Endothelial cell of umbilical vein (primary cell): Measurements from ENCODE around the gene NAV2. TPM values are rescaled to one million over a fixed set of nuclear protein-coding genes. Genes with fewer than 3 reads are reported as not detected.

Source experiments
- BruUV-seq: library from RNA; stranded (reverse); fragments of 400-500 nt; replicated peaks from 2 replicates; lab custom pipeline; 2021; lab: Mats Ljungman, UMichigan
- CTCF ChIA-PET: fragments of 300-600, 350-600 bp; sonication (Branson Sonifier 250); formaldehyde crosslinking; loops from one replicate; lab custom pipeline; 2021; ENCODE audit warnings: antibody characterized with exemption, inconsistent platforms; lab: Charles Lee
- POLR2A ChIA-PET: fragments of 300-600, 350-600 bp; sonication (Branson Sonifier 250); formaldehyde crosslinking; loops from one replicate; lab custom pipeline; 2021; ENCODE audit warnings: antibody characterized with exemption, inconsistent platforms; lab: Charles Lee
- DNase-seq: peaks from one replicate; pipeline ENCODE4 v3.0.0-alpha.2; 2011; ENCODE audit warnings: low read depth, low spot score
- FAIRE-seq: peaks from 2 replicates; lab custom pipeline; 2011; peaks lifted over from hg19 to GRCh38; lab: Jason Lieb, UNC
- H2AFZ ChIP-seq: 2 replicates; pipeline ENCODE4 v1.6.0; 2012; ENCODE audit warnings: low read depth, low read length, control low read depth, inconsistent platforms
- H3K27ac ChIP-seq: 2 replicates; pipeline ENCODE4 v1.5.1; 2011; ENCODE audit warnings: low read depth, mild to moderate bottlenecking, control low read depth, low read length, moderate library complexity; ENCODE audit not compliant: insufficient read depth
- H3K27me3 ChIP-seq, 2 experiments: 2 replicates each; pipeline versions ENCODE4 v1.6.0 to v1.6.1; 2011; ENCODE audit warnings: low read length in 2 of 2, mixed read lengths in 1 of 2; ENCODE audit not compliant: control insufficient read depth in 2 of 2, insufficient read depth in 2 of 2
- H3K36me3 ChIP-seq, 2 experiments: 2 replicates in 1 of 2; 3 replicates in 1 of 2; pipeline ENCODE4 v1.5.1; 2011; ENCODE audit warnings: low read length in 2 of 2, mild to moderate bottlenecking in 1 of 2, moderate library complexity in 1 of 2; ENCODE audit not compliant: control insufficient read depth in 2 of 2, insufficient read depth in 2 of 2; ENCODE audit errors: extremely low read depth in 1 of 2
- H3K4me1 ChIP-seq: 3 replicates; pipeline ENCODE4 v1.5.1; 2011; ENCODE audit warnings: mild to moderate bottlenecking, low read length; ENCODE audit not compliant: control insufficient read depth, insufficient read depth; ENCODE audit errors: extremely low read depth
- H3K4me2 ChIP-seq: 2 replicates; pipeline ENCODE4 v1.6.1; 2011; ENCODE audit warnings: low read length, control low read depth, mixed read lengths; ENCODE audit not compliant: insufficient read depth
- H3K4me3 ChIP-seq, 3 experiments: fragments of 200-600 bp in 1 of 3; sonication (generic), shearing (Covaris generic) in 1 of 3; replicated peaks in 1 of 3; 2 replicates each; pipeline ENCODE4 v1.5.1; 2011 to 2016; ENCODE audit warnings: control low read depth in 3 of 3, low read length in 3 of 3, mild to moderate bottlenecking in 2 of 3, inconsistent platforms in 1 of 3, low read depth in 1 of 3, moderate library complexity in 1 of 3; ENCODE audit not compliant: insufficient read depth in 1 of 3
- H3K79me2 ChIP-seq: 2 replicates; pipeline ENCODE4 v1.6.0; 2012; ENCODE audit warnings: low read length, inconsistent platforms; ENCODE audit not compliant: control insufficient read depth, insufficient read depth
- H3K9ac ChIP-seq: replicated peaks from 2 replicates; pipeline ENCODE3; 2011; ENCODE audit warnings: low read length, control low read depth; ENCODE audit not compliant: insufficient read depth; ENCODE audit errors: extremely low read depth
- H3K9me1 ChIP-seq: replicated peaks from 3 replicates; pipeline ENCODE4 v1.6.0; 2011; ENCODE audit warnings: mild to moderate bottlenecking, low read length; ENCODE audit not compliant: control insufficient read depth, insufficient read depth; ENCODE audit errors: extremely low read depth
- H3K9me3 ChIP-seq: replicated peaks from 2 replicates; pipeline ENCODE4 v1.5.1; 2012; ENCODE audit warnings: low read length, inconsistent platforms; ENCODE audit not compliant: control insufficient read depth, insufficient read depth
- H4K20me1 ChIP-seq: replicated peaks from 2 replicates; pipeline ENCODE3; 2011; ENCODE audit warnings: mild to moderate bottlenecking, low read length; ENCODE audit not compliant: control insufficient read depth, insufficient read depth; ENCODE audit errors: extremely low read depth
- EZH2 ChIP-seq: IDR thresholded peaks from 2 replicates; pipeline ENCODE4 v1.6.1; 2012; ENCODE audit warnings: borderline replicate concordance, low read depth, mild to moderate bottlenecking, moderate library complexity, low read length, inconsistent platforms; ENCODE audit not compliant: severe bottlenecking
- FOS ChIP-seq: IDR thresholded peaks from 2 replicates; pipeline ENCODE4 v1.6.1; 2011; ENCODE audit warnings: mild to moderate bottlenecking, low read length, moderate library complexity, borderline replicate concordance; ENCODE audit not compliant: insufficient read depth
- JUN ChIP-seq: IDR thresholded peaks from 2 replicates; pipeline ENCODE4 v1.6.1; 2011; ENCODE audit warnings: borderline replicate concordance, low read depth; ENCODE audit not compliant: insufficient read length, insufficient read depth
- MAX ChIP-seq: IDR thresholded peaks from 2 replicates; pipeline ENCODE4 v1.6.1; 2011; ENCODE audit not compliant: insufficient read depth, insufficient read length
- MYC ChIP-seq: IDR thresholded peaks from one replicate; pipeline ENCODE4 v1.6.1; 2011; ENCODE audit warnings: mild to moderate bottlenecking, low read depth, low read length
- POLR2A ChIP-seq: IDR thresholded peaks from 2 replicates; pipeline ENCODE4 v1.6.1; 2012; ENCODE audit warnings: low read depth, mild to moderate bottlenecking, control low read depth, low read length
- dilution Hi-C: fragments of 300-500 bp; cut with MboI; formaldehyde crosslinking; loops from one replicate; pipeline ENCODE4 v1.15.0; 2019; ENCODE audit warnings: low sequenced_read_pairs; ENCODE audit not compliant: extremely low pct_ligation_motif_present
- intact Hi-C: fragments of 100-400 bp; cut with micrococcal nuclease; formaldehyde crosslinking; loops from one replicate; pipeline ENCODE4 v1.10.0; 2022
- polyA plus RNA-seq, 4 experiments: library from polyadenylated mRNA; depleted of rRNA in 3 of 4; stranded (reverse) in 3 of 4; unstranded in 1 of 4; fragments of >200 nt; gene quantifications; 2 replicates each; pipeline versions ENCODE4 v1.2.1 to v1.2.3, GENCODE V29; 2011 to 2012; ENCODE audit warnings: missing spikeins in 1 of 4
- total RNA-seq: library from RNA; stranded (reverse); gene quantifications from 2 replicates; pipeline ENCODE4 v1.2.3, GENCODE V29; 2021
- TF ChIP-seq, protein P1 (sequence below), 2 donors: IDR thresholded peaks; 1 replicate in 1 of 2; 2 replicates in 1 of 2; pipeline ENCODE4 v1.5.1; 2011; ENCODE audit warnings: low read length in 2 of 2, mild to moderate bottlenecking in 2 of 2, moderate library complexity in 2 of 2, control low read depth in 1 of 2, inconsistent platforms in 1 of 2, low read depth in 1 of 2; ENCODE audit not compliant: insufficient read depth in 1 of 2; ENCODE audit errors: extremely low read depth in 1 of 2

The NAV2 gene
- total and polyA plus RNA-seq, 2 donors (not counting 3 experiments of a cell fraction or from before 2014, with no cell fraction given) = 10.9 to 68.0 TPM

DNA sequence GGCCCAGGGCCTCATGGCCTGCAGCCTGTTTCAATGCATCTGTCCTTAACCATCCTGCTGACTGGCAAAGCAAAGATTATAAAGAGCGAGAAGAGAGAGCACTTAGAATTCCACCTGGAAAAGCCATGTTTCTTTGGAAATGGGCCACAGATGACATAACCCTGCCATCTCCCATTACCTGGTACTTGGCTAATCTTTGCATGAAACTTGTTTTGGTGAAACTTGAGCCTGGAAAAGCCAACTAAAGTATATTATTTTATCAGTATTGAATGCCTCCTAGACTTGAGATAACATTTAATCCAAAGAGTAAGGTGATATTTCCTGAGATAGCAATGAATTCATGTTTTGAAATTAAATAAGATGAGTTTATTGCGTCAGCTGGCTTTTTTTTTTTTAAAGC, 72.6 kb downstream of the NAV2 start:
- H3K4me2 ChIP-seq = no peak overlapping the region
- ChIA-PET CTCF (interaction anchor here (1.0 to 1.3 kb wide), 2 partner anchors 118 to 714 kb away, joined by 3 to 6 read pairs; no protein-coding TSS in a partner anchor), POLR2A (no interaction called here)
- intact Hi-C loops (no loop called here), dilution Hi-C loops (no loop called here)
- no peaks in the 10 kb centered on the region for H3K27me3 ChIP-seq
- no peak overlapping the region for H2AFZ ChIP-seq
- H3K27ac ChIP-seq = no peak overlapping the region
- H3K36me3 ChIP-seq = no peaks in the 10 kb centered on the region
- peaks cover 87% of the 10 kb centered on the region for H3K79me2 ChIP-seq
- TF ChIP-seq MYC (no peak), MAX (no peak), EZH2 (no peak), FOS (no peak), JUN (no peak), POLR2A (no peak)
- TF ChIP-seq, protein P1, sequence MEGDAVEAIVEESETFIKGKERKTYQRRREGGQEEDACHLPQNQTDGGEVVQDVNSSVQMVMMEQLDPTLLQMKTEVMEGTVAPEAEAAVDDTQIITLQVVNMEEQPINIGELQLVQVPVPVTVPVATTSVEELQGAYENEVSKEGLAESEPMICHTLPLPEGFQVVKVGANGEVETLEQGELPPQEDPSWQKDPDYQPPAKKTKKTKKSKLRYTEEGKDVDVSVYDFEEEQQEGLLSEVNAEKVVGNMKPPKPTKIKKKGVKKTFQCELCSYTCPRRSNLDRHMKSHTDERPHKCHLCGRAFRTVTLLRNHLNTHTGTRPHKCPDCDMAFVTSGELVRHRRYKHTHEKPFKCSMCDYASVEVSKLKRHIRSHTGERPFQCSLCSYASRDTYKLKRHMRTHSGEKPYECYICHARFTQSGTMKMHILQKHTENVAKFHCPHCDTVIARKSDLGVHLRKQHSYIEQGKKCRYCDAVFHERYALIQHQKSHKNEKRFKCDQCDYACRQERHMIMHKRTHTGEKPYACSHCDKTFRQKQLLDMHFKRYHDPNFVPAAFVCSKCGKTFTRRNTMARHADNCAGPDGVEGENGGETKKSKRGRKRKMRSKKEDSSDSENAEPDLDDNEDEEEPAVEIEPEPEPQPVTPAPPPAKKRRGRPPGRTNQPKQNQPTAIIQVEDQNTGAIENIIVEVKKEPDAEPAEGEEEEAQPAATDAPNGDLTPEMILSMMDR (IDR thresholded peaks at IDR 0.05; ENCODE audit: extremely low read depth in 1 of 2, insufficient read depth in 1 of 2, low read depth in 1 of 2, low read length in 2 of 2) = no peak
- H3K9me3 ChIP-seq = no peaks in the 10 kb centered on the region
- DNase-seq (no peak), FAIRE-seq (no peak)
- H3K4me1 ChIP-seq = no peaks in the 10 kb centered on the region
- BruUV-seq = no TSS peak
- H3K4me3 ChIP-seq = no peak overlapping the region
- no peak overlapping the region for H3K9ac ChIP-seq
- H3K9me1 ChIP-seq = no peaks in the 10 kb centered on the region
- H4K20me1 ChIP-seq = no peaks in the 10 kb centered on the region
